ENCODE data around the gene C19orf38.
"Not testable (repeated sequence)": the region's sequence is repeated elsewhere in the genome, so short reads cannot be mapped to it uniquely, and the experiment has no call there.

DNA sequence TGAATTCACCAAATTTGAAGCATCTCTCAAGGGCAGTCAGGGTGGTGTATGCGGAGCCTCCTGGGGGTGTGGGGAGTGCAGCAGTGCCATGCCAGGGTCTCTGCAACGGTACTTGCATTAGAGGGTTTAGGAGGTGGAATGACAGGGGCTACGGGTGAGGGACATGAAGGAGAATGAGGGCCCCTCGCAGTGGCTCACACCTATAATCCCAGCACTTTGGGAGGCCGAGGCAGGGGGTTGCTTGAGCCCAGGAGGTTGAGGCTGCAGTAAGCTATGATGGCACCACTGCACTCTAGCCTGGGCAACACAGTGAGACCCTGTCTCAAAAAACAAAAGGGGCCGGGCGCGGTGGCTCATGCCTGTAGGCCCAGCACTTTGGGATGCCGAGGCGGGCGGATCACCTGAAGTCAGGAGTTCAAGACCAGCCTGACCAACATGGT lies 21.7 kb downstream of the C19orf38 start:
- not testable (repeated sequence) for TF ChIP-seq JUN (IDR thresholded peaks at IDR 0.05); POLR2A (IDR thresholded peaks at IDR 0.05; ENCODE audit: low read length); POLR2AphosphoS2 (conservative IDR thresholded peaks at IDR 0.05; ENCODE audit: low read length); NR3C1 (IDR thresholded peaks at IDR 0.05); RAD21 (conservative IDR thresholded peaks at IDR 0.05 in 1 of 2, IDR thresholded peaks at IDR 0.05 in 1 of 2)
- TF ChIP-seq, protein P1, sequence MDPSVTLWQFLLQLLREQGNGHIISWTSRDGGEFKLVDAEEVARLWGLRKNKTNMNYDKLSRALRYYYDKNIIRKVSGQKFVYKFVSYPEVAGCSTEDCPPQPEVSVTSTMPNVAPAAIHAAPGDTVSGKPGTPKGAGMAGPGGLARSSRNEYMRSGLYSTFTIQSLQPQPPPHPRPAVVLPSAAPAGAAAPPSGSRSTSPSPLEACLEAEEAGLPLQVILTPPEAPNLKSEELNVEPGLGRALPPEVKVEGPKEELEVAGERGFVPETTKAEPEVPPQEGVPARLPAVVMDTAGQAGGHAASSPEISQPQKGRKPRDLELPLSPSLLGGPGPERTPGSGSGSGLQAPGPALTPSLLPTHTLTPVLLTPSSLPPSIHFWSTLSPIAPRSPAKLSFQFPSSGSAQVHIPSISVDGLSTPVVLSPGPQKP (IDR thresholded peaks at IDR 0.05; ENCODE audit: low read depth, low read length) = not testable (repeated sequence)
- TF ChIP-seq, protein P2, sequence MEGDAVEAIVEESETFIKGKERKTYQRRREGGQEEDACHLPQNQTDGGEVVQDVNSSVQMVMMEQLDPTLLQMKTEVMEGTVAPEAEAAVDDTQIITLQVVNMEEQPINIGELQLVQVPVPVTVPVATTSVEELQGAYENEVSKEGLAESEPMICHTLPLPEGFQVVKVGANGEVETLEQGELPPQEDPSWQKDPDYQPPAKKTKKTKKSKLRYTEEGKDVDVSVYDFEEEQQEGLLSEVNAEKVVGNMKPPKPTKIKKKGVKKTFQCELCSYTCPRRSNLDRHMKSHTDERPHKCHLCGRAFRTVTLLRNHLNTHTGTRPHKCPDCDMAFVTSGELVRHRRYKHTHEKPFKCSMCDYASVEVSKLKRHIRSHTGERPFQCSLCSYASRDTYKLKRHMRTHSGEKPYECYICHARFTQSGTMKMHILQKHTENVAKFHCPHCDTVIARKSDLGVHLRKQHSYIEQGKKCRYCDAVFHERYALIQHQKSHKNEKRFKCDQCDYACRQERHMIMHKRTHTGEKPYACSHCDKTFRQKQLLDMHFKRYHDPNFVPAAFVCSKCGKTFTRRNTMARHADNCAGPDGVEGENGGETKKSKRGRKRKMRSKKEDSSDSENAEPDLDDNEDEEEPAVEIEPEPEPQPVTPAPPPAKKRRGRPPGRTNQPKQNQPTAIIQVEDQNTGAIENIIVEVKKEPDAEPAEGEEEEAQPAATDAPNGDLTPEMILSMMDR (IDR thresholded peaks at IDR 0.05) = not testable (repeated sequence)
